HCT116 (cell line): ENCODE measurements around the gene WWOX. TPM values are rescaled to one million over a fixed set of nuclear protein-coding genes. Genes with fewer than 3 reads are reported as not detected.

ENCODE experiments used
- ATAC-seq: fragments of 200-7000 bp; cut with Tn5 transposase; 2 replicates; pipeline ENCODE4 v1.9.1; 2020; ENCODE audit warnings: mild to moderate bottlenecking, moderate library complexity
- BruUV-seq: library from RNA; stranded (reverse); fragments of 400-500 nt; replicated peaks from 2 replicates; lab custom pipeline; 2021; lab: Mats Ljungman, UMichigan
- CTCF ChIA-PET: fragments of 300-600 bp; sonication (Branson Sonifier 250); formaldehyde crosslinking; loops from one replicate; lab custom pipeline; 2021; ENCODE audit warnings: antibody characterized with exemption; lab: Charles Lee
- POLR2A ChIA-PET: fragments of 300-600, 350-600 bp; sonication (Branson Sonifier 250); formaldehyde crosslinking; loops from one replicate; lab custom pipeline; 2021; ENCODE audit warnings: antibody characterized with exemption; lab: Charles Lee
- RAD21 ChIA-PET, 2 experiments: fragments of 300-600 bp; sonication (Branson Sonifier 250); formaldehyde crosslinking; loops; one replicate each; lab custom pipeline; 2023; ENCODE audit warnings: low total read pairs in 2 of 2; ENCODE audit not compliant: uncharacterized antibody in 2 of 2, unreplicated experiment in 2 of 2, low non-redundant PET in 1 of 2; lab: Charles Lee
- DNase-seq: peaks from one replicate; pipeline ENCODE4 v3.0.0-alpha.2; 2010; ENCODE audit warnings: low read depth, low spot score
- H2AFZ ChIP-seq: fragments of 200-600 bp; shearing (Covaris generic), sonication (generic); 2 replicates; pipeline ENCODE4 v1.6.1; 2017; ENCODE audit warnings: low read depth, mixed run types, mixed read lengths, antibody characterized with exemption, low read length; ENCODE audit not compliant: poor library complexity, severe bottlenecking
- H3K27ac ChIP-seq: 2 replicates; pipeline ENCODE4 v1.5.1; 2012; ENCODE audit warnings: low read depth, low read length
- H3K27me3 ChIP-seq: fragments of 200-600 bp; sonication (generic); 2 replicates; pipeline ENCODE4 v1.6.1; 2016; ENCODE audit warnings: mixed run types, low read length, mixed read lengths; ENCODE audit not compliant: insufficient read depth
- H3K36me3 ChIP-seq, 2 experiments: fragments of 200-500 bp in 1 of 2; fragments of 200-600 bp in 1 of 2; sonication (Bioruptor generic) in 1 of 2; sonication (generic) in 1 of 2; 2 replicates each; pipeline versions ENCODE4 v1.5.1 to v1.6.1; 2014 to 2016; ENCODE audit warnings: low read length in 2 of 2, inconsistent platforms in 1 of 2, mixed read lengths in 1 of 2, mixed run types in 1 of 2; ENCODE audit not compliant: insufficient read depth in 2 of 2, control insufficient read depth in 1 of 2
- H3K4me1 ChIP-seq, 2 experiments: fragments of 200-600 bp in 1 of 2; sonication (generic) in 1 of 2; 2 replicates each; pipeline versions ENCODE4 v1.5.1 to v1.6.1; 2012 to 2017; ENCODE audit warnings: low read length in 2 of 2, inconsistent platforms in 1 of 2, mild to moderate bottlenecking in 1 of 2, mixed read lengths in 1 of 2, mixed run types in 1 of 2, moderate library complexity in 1 of 2; ENCODE audit not compliant: insufficient read depth in 2 of 2, control insufficient read depth in 1 of 2
- H3K4me2 ChIP-seq: fragments of 200-600 bp; sonication (generic); 2 replicates; pipeline ENCODE4 v1.6.1; 2017; ENCODE audit warnings: mixed run types, low read length, mixed read lengths
- H3K4me3 ChIP-seq, 2 experiments: fragments of 200-600 bp in 1 of 2; sonication (generic) in 1 of 2; replicated peaks in 1 of 2; 2 replicates each; pipeline ENCODE4 v1.5.1; 2011 to 2016; ENCODE audit warnings: low read length in 2 of 2, control low read depth in 1 of 2, low read depth in 1 of 2, mild to moderate bottlenecking in 1 of 2, mixed read lengths in 1 of 2, mixed run types in 1 of 2
- H3K79me2 ChIP-seq: fragments of 200-600 bp; sonication (generic); 2 replicates; pipeline ENCODE4 v1.6.1; 2017; ENCODE audit warnings: mild to moderate bottlenecking, mixed run types, low read length, moderate library complexity, mixed read lengths; ENCODE audit not compliant: insufficient read depth
- H3K9ac ChIP-seq: fragments of 200-600 bp; sonication (generic); 2 replicates; pipeline ENCODE4 v1.6.1; 2016; ENCODE audit warnings: low read length, mixed read lengths
- H3K9me2 ChIP-seq: fragments of 200-600 bp; sonication (generic), shearing (Covaris generic); 2 replicates; pipeline ENCODE4 v1.6.1; 2017; ENCODE audit warnings: mixed run types, mild to moderate bottlenecking, moderate library complexity; ENCODE audit not compliant: insufficient read depth
- H3K9me3 ChIP-seq, 2 experiments: fragments of 200-500 bp in 1 of 2; fragments of 200-600 bp in 1 of 2; sonication (Bioruptor generic) in 1 of 2; sonication (generic) in 1 of 2; 2 replicates each; pipeline ENCODE4 v1.6.1; 2014 to 2017; ENCODE audit warnings: low read length in 2 of 2, mixed read lengths in 2 of 2, inconsistent platforms in 1 of 2, low read depth in 1 of 2, mild to moderate bottlenecking in 1 of 2, mixed run types in 1 of 2, moderate library complexity in 1 of 2; ENCODE audit not compliant: control insufficient read depth in 1 of 2, insufficient read depth in 1 of 2
- H4K20me1 ChIP-seq: fragments of 200-600 bp; sonication (generic), shearing (Covaris generic); 2 replicates; pipeline ENCODE4 v1.6.1; 2017; ENCODE audit warnings: mixed run types, mild to moderate bottlenecking, moderate library complexity; ENCODE audit not compliant: insufficient read depth
- ATF3 ChIP-seq: IDR thresholded peaks from 2 replicates; pipeline ENCODE4 v1.6.1; 2012
- CEBPB ChIP-seq: IDR thresholded peaks from 2 replicates; pipeline ENCODE4 v1.6.1; 2012; ENCODE audit warnings: low read depth
- CTCF ChIP-seq, 3 experiments: fragments of 200-600 bp in 1 of 3; sonication (generic) in 1 of 3; IDR thresholded peaks in 2 of 3; conservative IDR thresholded peaks in 1 of 3; 2 replicates each; pipeline ENCODE4 v1.5.1; 2012 to 2017; ENCODE audit warnings: low read depth in 2 of 3, low read length in 2 of 3, antibody characterized with exemption in 1 of 3, borderline replicate concordance in 1 of 3, control low read depth in 1 of 3, mild to moderate bottlenecking in 1 of 3, mixed read lengths in 1 of 3, mixed run types in 1 of 3, moderate library complexity in 1 of 3; ENCODE audit not compliant: insufficient read depth in 1 of 3
- EGR1 ChIP-seq: IDR thresholded peaks from 2 replicates; pipeline ENCODE4 v1.6.1; 2012; ENCODE audit warnings: low read depth
- ELF1 ChIP-seq: IDR thresholded peaks from 2 replicates; pipeline ENCODE4 v1.6.1; 2012; ENCODE audit warnings: low read depth, borderline replicate concordance
- EZH2phosphoT487 ChIP-seq: fragments of 200-600 bp; IDR thresholded peaks from 2 replicates; pipeline ENCODE4 v1.6.1; 2018; ENCODE audit warnings: antibody characterized with exemption, borderline replicate concordance
- FOSL1 ChIP-seq: IDR thresholded peaks from 2 replicates; pipeline ENCODE4 v1.6.1; 2012; ENCODE audit warnings: low read depth
- JUND ChIP-seq: IDR thresholded peaks from 2 replicates; pipeline ENCODE4 v1.6.1; 2012
- POLR2A ChIP-seq: IDR thresholded peaks from 2 replicates; pipeline ENCODE4 v1.7.0; 2011; ENCODE audit warnings: borderline replicate concordance; ENCODE audit not compliant: insufficient read depth, insufficient read length; ENCODE audit errors: extremely low read depth
- RAD21 ChIP-seq: IDR thresholded peaks from 2 replicates; pipeline ENCODE4 v1.6.1; 2012; ENCODE audit warnings: low read depth, mild to moderate bottlenecking
- SP1 ChIP-seq: IDR thresholded peaks from 2 replicates; pipeline ENCODE4 v1.6.1; 2012; ENCODE audit warnings: low read depth
- SRF ChIP-seq: IDR thresholded peaks from 2 replicates; pipeline ENCODE4 v1.6.1; 2012; ENCODE audit warnings: low read depth
- TCF7L2 ChIP-seq: IDR thresholded peaks from 2 replicates; pipeline ENCODE4 v1.7.0; 2011; ENCODE audit warnings: borderline replicate concordance, inconsistent platforms; ENCODE audit not compliant: insufficient read depth, insufficient read length; ENCODE audit errors: extremely low read depth
- ZBTB33 ChIP-seq: IDR thresholded peaks from 2 replicates; pipeline ENCODE4 v1.6.1; 2011; ENCODE audit warnings: mild to moderate bottlenecking, low read length, moderate library complexity; ENCODE audit not compliant: insufficient replicate concordance; ENCODE audit errors: extremely low read depth
- ZFX ChIP-seq: fragments of 450-650 bp; IDR thresholded peaks from 2 replicates; pipeline ENCODE4 v1.6.1; 2017
- intact Hi-C: fragments of 100-400 bp; cut with micrococcal nuclease; formaldehyde crosslinking; loops from 2 replicates; pipeline ENCODE4 v1.10.0; 2022
- total RNA-seq: library from RNA; stranded (reverse); gene quantifications from one replicate; pipeline ENCODE4 v1.2.1, GENCODE V29; 2021; ENCODE audit not compliant: unreplicated experiment
- TF ChIP-seq, protein P1 (sequence below): IDR thresholded peaks from 2 replicates; pipeline ENCODE4 v1.6.1; 2012; ENCODE audit warnings: low read depth
- TF ChIP-seq, protein P2 (sequence below): IDR thresholded peaks from 2 replicates; pipeline ENCODE4 v1.6.1; 2012

The WWOX gene
- total RNA-seq, 1 experiment from 2014 or later, result 13.7 TPM

DNA sequence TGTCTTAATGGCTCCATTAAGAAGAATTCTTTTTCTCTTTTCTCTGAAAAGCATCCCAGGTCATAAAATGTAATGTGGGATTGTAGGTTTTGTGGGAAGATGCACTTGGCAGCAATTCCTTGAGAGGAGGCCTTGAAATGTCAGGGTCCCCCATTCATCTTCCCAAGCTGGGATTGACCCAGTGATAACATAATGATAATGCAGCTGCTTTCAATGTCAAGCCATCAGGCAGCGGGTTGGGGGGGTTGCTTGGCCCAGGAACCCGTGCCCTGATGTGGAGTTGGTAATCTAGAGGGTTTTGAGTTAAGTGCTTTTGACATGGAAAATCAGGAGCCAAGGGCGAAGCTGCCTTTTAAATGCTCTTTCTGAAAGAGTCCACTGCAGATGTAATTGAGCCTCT lies 484.0 kb downstream of the WWOX start:
- Histone ChIP-seq H3K4me2 (no peak overlapping the region), H3K9me3 (no peaks in the 10 kb centered on the region), H3K9ac (no peak overlapping the region), H2AFZ (no peak overlapping the region), H4K20me1 (no peaks in the 10 kb centered on the region), H3K27ac (no peak overlapping the region), H3K27me3 (no peaks in the 10 kb centered on the region), H3K4me1 (no peaks in the 10 kb centered on the region), H3K4me3 (no peak overlapping the region), H3K9me2 (no peaks in the 10 kb centered on the region), H3K36me3 (no peaks in the 10 kb centered on the region), H3K79me2 (no peaks in the 10 kb centered on the region)
- intact Hi-C loops, result loop anchor here (10.0 kb wide), 1 partner anchor 49 kb away; no protein-coding TSS in a partner anchor
- CTCF ChIA-PET, result no interaction called here
- BruUV-seq, result no TSS peak
- POLR2A ChIA-PET, result no interaction called here
- ATAC-seq (no peak), DNase-seq (no peak)
- no peak for TF ChIP-seq SP1
- TF ChIP-seq ELF1, result no peak
- no peak for TF ChIP-seq EZH2phosphoT487
- TF ChIP-seq SRF, result no peak
- TF ChIP-seq JUND, result no peak
- no peak for TF ChIP-seq CTCF (IDR thresholded peaks at IDR 0.05 in 2 of 3, conservative IDR thresholded peaks at IDR 0.05 in 1 of 3; ENCODE audit: borderline replicate concordance in 1 of 3, insufficient read depth in 1 of 3, low read depth in 2 of 3, low read length in 2 of 3)
- TF ChIP-seq POLR2A, result no peak
- no peak for TF ChIP-seq ATF3
- TF ChIP-seq, protein P1, sequence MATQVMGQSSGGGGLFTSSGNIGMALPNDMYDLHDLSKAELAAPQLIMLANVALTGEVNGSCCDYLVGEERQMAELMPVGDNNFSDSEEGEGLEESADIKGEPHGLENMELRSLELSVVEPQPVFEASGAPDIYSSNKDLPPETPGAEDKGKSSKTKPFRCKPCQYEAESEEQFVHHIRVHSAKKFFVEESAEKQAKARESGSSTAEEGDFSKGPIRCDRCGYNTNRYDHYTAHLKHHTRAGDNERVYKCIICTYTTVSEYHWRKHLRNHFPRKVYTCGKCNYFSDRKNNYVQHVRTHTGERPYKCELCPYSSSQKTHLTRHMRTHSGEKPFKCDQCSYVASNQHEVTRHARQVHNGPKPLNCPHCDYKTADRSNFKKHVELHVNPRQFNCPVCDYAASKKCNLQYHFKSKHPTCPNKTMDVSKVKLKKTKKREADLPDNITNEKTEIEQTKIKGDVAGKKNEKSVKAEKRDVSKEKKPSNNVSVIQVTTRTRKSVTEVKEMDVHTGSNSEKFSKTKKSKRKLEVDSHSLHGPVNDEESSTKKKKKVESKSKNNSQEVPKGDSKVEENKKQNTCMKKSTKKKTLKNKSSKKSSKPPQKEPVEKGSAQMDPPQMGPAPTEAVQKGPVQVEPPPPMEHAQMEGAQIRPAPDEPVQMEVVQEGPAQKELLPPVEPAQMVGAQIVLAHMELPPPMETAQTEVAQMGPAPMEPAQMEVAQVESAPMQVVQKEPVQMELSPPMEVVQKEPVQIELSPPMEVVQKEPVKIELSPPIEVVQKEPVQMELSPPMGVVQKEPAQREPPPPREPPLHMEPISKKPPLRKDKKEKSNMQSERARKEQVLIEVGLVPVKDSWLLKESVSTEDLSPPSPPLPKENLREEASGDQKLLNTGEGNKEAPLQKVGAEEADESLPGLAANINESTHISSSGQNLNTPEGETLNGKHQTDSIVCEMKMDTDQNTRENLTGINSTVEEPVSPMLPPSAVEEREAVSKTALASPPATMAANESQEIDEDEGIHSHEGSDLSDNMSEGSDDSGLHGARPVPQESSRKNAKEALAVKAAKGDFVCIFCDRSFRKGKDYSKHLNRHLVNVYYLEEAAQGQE, result no peak
- TF ChIP-seq, protein P2, sequence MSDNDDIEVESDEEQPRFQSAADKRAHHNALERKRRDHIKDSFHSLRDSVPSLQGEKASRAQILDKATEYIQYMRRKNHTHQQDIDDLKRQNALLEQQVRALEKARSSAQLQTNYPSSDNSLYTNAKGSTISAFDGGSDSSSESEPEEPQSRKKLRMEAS, result no peak
- no peak for TF ChIP-seq FOSL1
- no peak for TF ChIP-seq RAD21
- TF ChIP-seq ZBTB33, result no peak
- TF ChIP-seq EGR1, result no peak
- no peak for TF ChIP-seq ZFX
- TF ChIP-seq CEBPB, result no peak
- no peak for TF ChIP-seq TCF7L2
- RAD21 ChIA-PET, result no interaction called here
